ENCODE measurements around the gene EML4.

GRCh38 chr2:42172020-42172419 lies 2.9 kb downstream of the EML4 start:
- no peak for TF ChIP-seq CTCF (IDR thresholded peaks at IDR 0.05)
- TF ChIP-seq POLR2A (IDR thresholded peaks at IDR 0.05): no peak

Data from adrenal gland (tissue), 5 donors.